Parathyroid adenoma (tissue), 2 donors: Measurements from ENCODE around the gene ST7.

Experiments
- H2AFZ ChIP-seq: fragments of 300-600 bp; sonication (generic); one replicate; pipeline ENCODE4 v1.7.0; 2017; ENCODE audit warnings: antibody characterized with exemption, mild to moderate bottlenecking
- H3K27ac ChIP-seq: fragments of 300-600 bp; sonication (generic); one replicate; pipeline ENCODE4 v1.7.0; 2017
- H3K27me3 ChIP-seq: fragments of 300-600 bp; sonication (generic); one replicate; pipeline ENCODE4 v1.7.0; 2017; ENCODE audit warnings: low read length; ENCODE audit not compliant: control insufficient read depth, insufficient read depth
- H3K36me3 ChIP-seq: fragments of 300-600 bp; sonication (generic); one replicate; pipeline ENCODE4 v1.7.0; 2017; ENCODE audit warnings: low read length; ENCODE audit not compliant: control insufficient read depth, insufficient read depth
- H3K4me1 ChIP-seq: fragments of 300-600 bp; sonication (generic); one replicate; pipeline ENCODE4 v1.7.0; 2017; ENCODE audit warnings: control low read depth
- H3K4me2 ChIP-seq: fragments of 300-600 bp; sonication (generic); one replicate; pipeline ENCODE4 v1.7.0; 2017; ENCODE audit warnings: low read length
- H3K4me3 ChIP-seq: fragments of 300-600 bp; sonication (generic); one replicate; pipeline ENCODE4 v1.7.0; 2017; ENCODE audit warnings: low read depth, low read length
- H3K79me2 ChIP-seq: fragments of 300-600 bp; sonication (generic); one replicate; pipeline ENCODE4 v1.7.0; 2017; ENCODE audit warnings: control low read depth
- H3K9ac ChIP-seq: fragments of 300-600 bp; sonication (generic); one replicate; pipeline ENCODE4 v1.7.0; 2017; ENCODE audit warnings: mild to moderate bottlenecking
- H3K9me3 ChIP-seq: fragments of 300-600 bp; sonication (generic); one replicate; pipeline ENCODE4 v1.7.0; 2017; ENCODE audit warnings: low read length; ENCODE audit not compliant: control insufficient read depth
- CTCF ChIP-seq: fragments of 300-600 bp; sonication (generic); IDR thresholded peaks from one replicate; pipeline ENCODE4 v1.7.0; 2017; ENCODE audit warnings: antibody characterized with exemption, mild to moderate bottlenecking
- donor health status: primary hyperparathyroidism.

Gene ST7

GRCh38 chr7:116949941-116950801, 3.1 kb upstream of the ST7 start:
- Histone ChIP-seq H3K36me3 (no peaks in the 10 kb centered on the region), H3K9me3 (no peaks in the 10 kb centered on the region), H3K79me2 (no peaks in the 10 kb centered on the region), H3K27me3 (no peaks in the 10 kb centered on the region), H3K4me3 (no peak overlapping the region), H3K4me2 (no peak overlapping the region), H2AFZ (no peak overlapping the region), H3K4me1 (peaks cover 6% of the 10 kb centered on the region), H3K9ac (no peak overlapping the region), H3K27ac (no peak overlapping the region)
- TF ChIP-seq CTCF, result no peak

- Histone ChIP-seq H3K27ac (no peak overlapping the region), H3K4me3 (no peak overlapping the region), H3K79me2 (no peaks in the 10 kb centered on the region), H3K27me3 (no peaks in the 10 kb centered on the region), H3K9ac (no peak overlapping the region), H3K4me1 (peaks cover 6% of the 10 kb centered on the region), H2AFZ (no peak overlapping the region), H3K4me2 (no peak overlapping the region), H3K36me3 (no peaks in the 10 kb centered on the region), H3K9me3 (no peaks in the 10 kb centered on the region)
- no peak for TF ChIP-seq CTCF
Observed at GRCh38 chr7:116950889-116951351, 2.4 kb upstream of the ST7 start.

GRCh38 chr7:116951366-116952292, 1.7 kb upstream of the ST7 start:
- Histone ChIP-seq H3K27me3 (no peaks in the 10 kb centered on the region), H3K4me3 (no peak overlapping the region), H3K27ac (no peak overlapping the region), H3K79me2 (no peaks in the 10 kb centered on the region), H3K9ac (no peak overlapping the region), H3K4me2 (no peak overlapping the region), H3K36me3 (no peaks in the 10 kb centered on the region), H2AFZ (no peak overlapping the region), H3K4me1 (peaks cover 6% of the 10 kb centered on the region), H3K9me3 (no peaks in the 10 kb centered on the region)
- TF ChIP-seq CTCF, result no peak

- H2AFZ ChIP-seq, result peak overlapping the region; percentile 96
- peak overlapping the region; percentile 83 for H3K27ac ChIP-seq
- H3K79me2 ChIP-seq, result no peaks in the 10 kb centered on the region
- TF ChIP-seq CTCF, result no peak
- H3K4me3 ChIP-seq, result peak overlapping the region; percentile 58
- H3K4me2 ChIP-seq, result peak overlapping the region; percentile 72
- H3K9ac ChIP-seq, result peak overlapping the region; percentile 49
- H3K4me1 ChIP-seq, result peaks cover 6% of the 10 kb centered on the region
- no peaks in the 10 kb centered on the region for H3K36me3 ChIP-seq
- no peaks in the 10 kb centered on the region for H3K27me3 ChIP-seq
- no peaks in the 10 kb centered on the region for H3K9me3 ChIP-seq
Observed at GRCh38 chr7:116952635-116953371, 498 bp upstream of the ST7 start.
